Measurements from ENCODE around the gene CFAP210. TPM values are rescaled to one million over a fixed set of nuclear protein-coding genes. Genes with fewer than 3 reads are reported as not detected.

The CFAP210 gene
- total and polyA plus RNA-seq, 9 of the 15 experiments (the other 6 are each of a cell fraction or from before 2014, with no cell fraction given), result 0.75 to 3.6 (median 1.3) TPM

GRCh38 chr2:169662744-169663143 lies 31.5 kb downstream of the CFAP210 start (continued):
- TF ChIP-seq PML (IDR thresholded peaks at IDR 0.05; ENCODE audit: low read length) (peak; percentile 64), EP300 (IDR thresholded peaks at IDR 0.05; ENCODE audit: low read length) (peak; percentile 72; the same call in 1 of the 2 replicates), CEBPB (tag; IDR thresholded peaks at IDR 0.05) (no peak), RFX1 (IDR thresholded peaks at IDR 0.05) (no peak), SMARCA4 (IDR thresholded peaks at IDR 0.05) (peak; percentile 87), SMARCB1 (IDR thresholded peaks at IDR 0.05; ENCODE audit: insufficient read length, low read depth) (peak; percentile 54), STAT5A (IDR thresholded peaks at IDR 0.05; ENCODE audit: borderline replicate concordance, low read length) (peak; percentile 44; the same call in 1 of the 2 replicates), SP2 (IDR thresholded peaks at IDR 0.05; ENCODE audit: extremely low read depth, low read depth, low read length, poor library complexity, severe bottlenecking) (no peak), ZBTB2 (IDR thresholded peaks at IDR 0.05) (0 out of 2 replicates have a peak, but pooled peaks have one; percentile 64), JUN (IDR thresholded peaks at IDR 0.05; ENCODE audit: borderline replicate concordance, low read depth, low read length) (no peak), JUN (CRISPR knock-in tag; IDR thresholded peaks at IDR 0.05; ENCODE audit: borderline replicate concordance) (no peak), BRCA1 (IDR thresholded peaks at IDR 0.05) (no peak), BRCA1 (CRISPR knock-in tag; IDR thresholded peaks at IDR 0.05) (no peak), SRSF1 (IDR thresholded peaks at IDR 0.05; ENCODE audit: low read depth, low read length) (no peak), ZNF143 (CRISPR knock-in tag; IDR thresholded peaks at IDR 0.05) (no peak), NR4A1 (CRISPR knock-in tag; IDR thresholded peaks at IDR 0.05) (no peak), NR4A1 (tag; IDR thresholded peaks at IDR 0.05) (no peak), KHSRP (IDR thresholded peaks at IDR 0.05) (no peak), TEAD1 (CRISPR knock-in tag; IDR thresholded peaks at IDR 0.05) (peak in 1 of 2 experiments; percentile 38; a peak in 1 of 4 replicates), ZNF347 (CRISPR knock-in tag; IDR thresholded peaks at IDR 0.05; ENCODE audit: low read depth) (no peak), KDM1A (IDR thresholded peaks at IDR 0.05) (peak; percentile 41; a peak in 1 of 4 replicates), ILF3 (IDR thresholded peaks at IDR 0.05; ENCODE audit: borderline replicate concordance) (no peak), CTBP1 (IDR thresholded peaks at IDR 0.05; ENCODE audit: borderline replicate concordance) (peak; percentile 59), ARHGAP35 (IDR thresholded peaks at IDR 0.05; ENCODE audit: partially characterized antibody) (no peak), CBFA2T2 (conservative IDR thresholded peaks at IDR 0.05) (peak; percentile 83), CBFA2T3 (IDR thresholded peaks at IDR 0.05) (peak; percentile 93), TEAD4 (IDR thresholded peaks at IDR 0.05; ENCODE audit: low read length) (peak; percentile 80), TEAD4 (CRISPR knock-in tag; IDR thresholded peaks at IDR 0.05; ENCODE audit: borderline replicate concordance) (no peak), POLR2AphosphoS5 (IDR thresholded peaks at IDR 0.05; ENCODE audit: control insufficient read depth, insufficient read depth, low read depth, low read length) (peak; percentile 73; the same call in 1 of the 2 replicates), TRIM24 (IDR thresholded peaks at IDR 0.05) (peak; percentile 52 to 67; a peak in 3 of 4 replicates), NFIC (IDR thresholded peaks at IDR 0.05) (peak; percentile 64)
- TF ChIP-seq, protein P1, sequence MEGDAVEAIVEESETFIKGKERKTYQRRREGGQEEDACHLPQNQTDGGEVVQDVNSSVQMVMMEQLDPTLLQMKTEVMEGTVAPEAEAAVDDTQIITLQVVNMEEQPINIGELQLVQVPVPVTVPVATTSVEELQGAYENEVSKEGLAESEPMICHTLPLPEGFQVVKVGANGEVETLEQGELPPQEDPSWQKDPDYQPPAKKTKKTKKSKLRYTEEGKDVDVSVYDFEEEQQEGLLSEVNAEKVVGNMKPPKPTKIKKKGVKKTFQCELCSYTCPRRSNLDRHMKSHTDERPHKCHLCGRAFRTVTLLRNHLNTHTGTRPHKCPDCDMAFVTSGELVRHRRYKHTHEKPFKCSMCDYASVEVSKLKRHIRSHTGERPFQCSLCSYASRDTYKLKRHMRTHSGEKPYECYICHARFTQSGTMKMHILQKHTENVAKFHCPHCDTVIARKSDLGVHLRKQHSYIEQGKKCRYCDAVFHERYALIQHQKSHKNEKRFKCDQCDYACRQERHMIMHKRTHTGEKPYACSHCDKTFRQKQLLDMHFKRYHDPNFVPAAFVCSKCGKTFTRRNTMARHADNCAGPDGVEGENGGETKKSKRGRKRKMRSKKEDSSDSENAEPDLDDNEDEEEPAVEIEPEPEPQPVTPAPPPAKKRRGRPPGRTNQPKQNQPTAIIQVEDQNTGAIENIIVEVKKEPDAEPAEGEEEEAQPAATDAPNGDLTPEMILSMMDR (IDR thresholded peaks at IDR 0.05 in 2 of 3, conservative IDR thresholded peaks at IDR 0.05 in 1 of 3; ENCODE audit: insufficient read depth in 2 of 3, low read depth in 1 of 3, low read length in 3 of 3), result 0 out of 6 replicates have a peak, but pooled peaks of 1 of the 3 experiments have one; percentile 5
